Stimulated activated CD4-positive, alpha-beta T cell treated with anti-CD3 and anti-CD28 coated beads, Interleukin-4, amount 100 ng/mL, for 48 hours (primary cell): ENCODE results near the gene PGF.
A peak's percentile ranks its signal among the peaks of the same experiment; 100 is the strongest.

ENCODE experiments used
- DNase-seq, 2 donors: peaks; one replicate each; pipeline ENCODE4 v3.0.0-alpha.2; 2020; ENCODE audit warnings: low read depth in 2 of 2

PGF gene

GRCh38 chr14:74956280-74957072 lies 1.1 kb upstream of the PGF start:
- DNase-seq = no peak

GRCh38 chr14:74956027-74956279 lies 556 bp upstream of the PGF start:
- no peak for DNase-seq

GRCh38 chr14:74954947-74955228 lies 509 bp downstream of the PGF start:
- no peak for DNase-seq

- no peak for DNase-seq
These were observed 1.0 kb downstream of the PGF start for GRCh38 chr14:74954232-74954946.

GRCh38 chr14:74953686-74954085 lies 1.7 kb downstream of the PGF start:
- no peak for DNase-seq

- no peak for DNase-seq
These were observed 2.5 kb downstream of the PGF start for GRCh38 chr14:74952697-74953484.

- DNase-seq = no peak
These were observed 3.2 kb downstream of the PGF start for GRCh38 chr14:74952180-74952665.

- no peak for DNase-seq
These were observed 3.8 kb downstream of the PGF start for GRCh38 chr14:74951443-74952179.

GRCh38 chr14:74950795-74951442 lies 4.5 kb downstream of the PGF start:
- DNase-seq = no peak

- DNase-seq = no peak
These were observed 5.4 kb downstream of the PGF start for GRCh38 chr14:74949859-74950573.

GRCh38 chr14:74949191-74949601 lies 6.2 kb downstream of the PGF start:
- no peak for DNase-seq

- no peak for DNase-seq
These were observed 6.9 kb downstream of the PGF start for GRCh38 chr14:74948228-74949175.

GRCh38 chr14:74947353-74948227 lies 7.8 kb downstream of the PGF start:
- no peak for DNase-seq

GRCh38 chr14:74946659-74947281 lies 8.6 kb downstream of the PGF start:
- DNase-seq = no peak

- DNase-seq = peak; percentile 74 to 78
These were observed 9.3 kb downstream of the PGF start for GRCh38 chr14:74945852-74946658.

- peak in 1 of 2 donors; percentile 28 for DNase-seq
These were observed 10.0 kb downstream of the PGF start for GRCh38 chr14:74945261-74945851.

GRCh38 chr14:74942608-74943007 lies 12.8 kb downstream of the PGF start:
- no peak for DNase-seq
